ENCODE measurements around the gene PVR. TPM values are rescaled to one million over a fixed set of nuclear protein-coding genes. Genes with fewer than 3 reads are reported as not detected.
"Not testable (repeated sequence)": the region's sequence is repeated elsewhere in the genome, so short reads cannot be mapped to it uniquely, and the experiment has no call there.

Gene PVR
- total RNA-seq, 1 donor from 2014 or later = 40.7 TPM

- ATAC-seq = peak; percentile 71
- intact Hi-C loops (cut with micrococcal nuclease) = no loop called here
These were observed 27.9 kb upstream of the PVR start for GRCh38 chr19:44615863-44616247.

DNA sequence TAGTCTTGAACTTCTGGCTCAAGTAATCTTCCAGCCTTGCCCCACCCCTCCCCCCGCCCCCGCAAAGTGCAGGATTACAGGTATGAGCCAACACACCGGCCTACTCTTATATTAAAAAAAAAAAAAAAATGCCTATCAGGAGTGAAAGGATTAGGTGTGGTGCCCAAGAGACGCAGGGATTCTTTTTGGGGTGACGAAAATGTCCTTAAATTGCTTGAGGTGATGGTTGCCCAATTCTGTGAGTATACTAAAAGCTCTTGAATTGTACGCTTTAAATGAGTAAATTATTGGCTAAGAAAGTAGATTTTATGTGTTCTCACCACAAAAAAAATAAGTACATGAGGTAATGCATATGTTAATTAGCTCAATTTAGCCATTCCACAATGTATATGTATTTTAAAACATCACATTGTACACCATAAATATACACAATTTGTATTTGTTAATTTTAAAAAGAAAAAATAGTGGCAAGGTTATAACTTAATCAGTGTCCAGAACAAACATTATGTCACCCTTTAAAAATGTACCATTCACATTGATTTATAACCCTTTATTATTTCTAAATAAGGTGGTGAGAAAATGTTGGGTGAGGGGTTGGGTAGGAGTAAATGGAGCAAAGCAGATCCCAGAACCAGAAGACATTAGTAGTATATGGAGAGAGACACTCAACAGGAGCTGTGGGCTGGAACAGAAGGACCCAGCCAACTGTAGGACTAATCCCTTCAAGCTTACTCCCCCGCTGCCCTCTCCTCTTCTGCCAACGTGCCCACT lies 26.4 kb upstream of the PVR start:
- ATAC-seq (no peak), DNase-seq (no peak)
- intact Hi-C loops (cut with micrococcal nuclease) = no loop called here

More at GRCh38 chr19:44615863-44616247, 27.9 kb upstream of the PVR start:
- DNase-seq = no peak

DNA sequence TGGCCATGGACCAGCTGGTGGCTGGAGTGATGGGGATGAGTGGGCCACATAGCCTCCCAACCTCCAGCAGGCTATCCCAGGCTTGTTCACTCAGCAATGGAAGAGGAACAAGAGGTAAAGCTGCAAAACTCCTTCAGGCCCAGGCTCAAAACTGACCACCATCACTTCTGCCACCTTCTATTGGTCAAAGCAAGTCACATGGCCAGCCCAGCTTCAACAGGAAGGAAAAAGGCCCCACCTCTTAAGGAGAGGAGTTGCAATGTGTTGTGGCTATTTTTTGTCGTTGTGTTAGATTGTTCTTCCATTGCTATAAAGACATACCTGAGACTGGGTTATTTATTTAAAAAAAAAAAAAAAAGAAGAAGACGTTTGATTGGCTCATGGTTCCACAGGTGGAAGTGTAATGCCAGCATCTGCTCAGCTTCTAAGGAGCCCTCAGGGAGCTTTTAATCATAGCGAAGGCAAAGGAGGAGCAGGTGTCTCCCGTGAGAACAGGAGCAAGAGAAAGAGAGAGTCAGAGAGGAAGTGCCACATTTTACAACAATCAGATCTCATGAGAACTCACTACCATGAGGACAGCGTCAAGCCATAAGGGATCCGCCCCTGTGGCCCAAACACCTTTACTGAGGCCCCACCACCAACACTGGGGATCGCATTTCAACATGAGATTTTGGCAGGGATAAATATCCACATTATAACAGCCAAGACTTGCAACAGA lies 24.9 kb upstream of the PVR start:
- ATAC-seq = no peak
- no peak for DNase-seq
- intact Hi-C loops (cut with micrococcal nuclease) = no loop called here

- DNase-seq (no peak), ATAC-seq (no peak)
- intact Hi-C loops (cut with micrococcal nuclease) = no loop called here
These were observed 23.0 kb upstream of the PVR start for GRCh38 chr19:44620667-44621066.

DNA sequence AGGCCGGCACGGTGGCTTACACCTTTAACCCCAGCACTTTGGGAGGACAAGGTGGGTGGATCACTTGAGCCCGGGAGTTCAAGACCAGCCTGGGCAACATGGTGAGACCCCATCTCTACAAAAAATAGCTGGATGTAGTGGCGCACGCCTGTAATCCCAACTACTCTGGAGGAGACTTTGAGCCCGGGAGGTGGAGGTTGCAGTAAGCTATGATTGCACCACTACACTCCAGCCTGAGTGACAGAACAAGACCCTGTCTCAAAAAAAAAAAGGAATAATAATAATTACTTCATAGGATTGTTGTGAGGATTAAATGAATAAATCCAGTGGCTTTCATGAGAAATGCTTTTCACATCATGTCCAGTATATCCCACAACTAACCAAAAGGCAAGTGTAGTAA lies 22.3 kb upstream of the PVR start:
- intact Hi-C loops (cut with micrococcal nuclease) = no loop called here
- ATAC-seq (no peak), DNase-seq (no peak)

DNA sequence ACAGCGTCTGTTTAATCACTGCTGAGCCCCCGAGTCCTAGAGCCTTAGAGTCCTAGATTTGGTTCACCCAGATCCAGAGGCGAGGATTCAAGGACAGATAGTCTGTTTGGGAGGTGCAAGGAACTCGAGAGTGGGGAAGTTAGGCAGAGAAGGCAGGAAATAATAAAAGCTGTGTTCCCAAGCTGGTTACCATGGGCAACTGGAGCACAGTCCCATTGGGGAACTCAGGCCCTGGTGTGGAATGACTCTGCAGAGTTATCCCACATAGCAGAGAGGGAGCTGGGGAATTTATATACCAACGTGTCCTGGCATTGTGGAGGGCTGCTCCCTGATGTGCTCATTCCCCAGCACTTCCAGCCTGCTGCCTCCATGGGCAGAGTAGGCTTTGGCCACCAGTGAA lies 20.6 kb upstream of the PVR start:
- intact Hi-C loops (cut with micrococcal nuclease) = no loop called here
- DNase-seq (no peak), ATAC-seq (peak; percentile 57)

GRCh38 chr19:44623626-44624025 lies 20.1 kb upstream of the PVR start:
- no peak for ATAC-seq
- intact Hi-C loops (cut with micrococcal nuclease) = no loop called here
- no peak for DNase-seq

GRCh38 chr19:44624840-44625354 lies 18.8 kb upstream of the PVR start:
- intact Hi-C loops (cut with micrococcal nuclease) = no loop called here
- ATAC-seq (no peak), DNase-seq (no peak)

DNA sequence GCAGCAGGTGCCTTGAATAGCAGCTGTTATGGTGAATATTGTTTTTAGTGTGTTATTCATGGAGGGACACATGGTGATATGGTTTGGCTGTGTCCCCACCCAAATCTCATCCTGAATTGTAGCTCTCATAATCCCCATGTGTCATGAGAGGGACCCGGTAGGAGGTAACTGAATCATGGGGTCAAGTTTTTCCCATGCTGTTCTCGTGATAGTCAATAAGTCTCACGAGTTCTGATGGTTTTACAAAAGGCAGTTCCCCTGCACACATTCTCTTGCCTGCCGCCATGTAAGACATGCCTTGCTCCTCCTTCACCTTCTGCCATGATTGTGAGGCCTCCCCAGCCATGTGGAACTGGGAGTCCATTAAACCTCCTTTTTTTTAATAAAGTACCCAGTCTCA lies 18.1 kb upstream of the PVR start:
- ATAC-seq; intact Hi-C loops (cut with micrococcal nuclease); DNase-seq: not testable (repeated sequence)

DNA sequence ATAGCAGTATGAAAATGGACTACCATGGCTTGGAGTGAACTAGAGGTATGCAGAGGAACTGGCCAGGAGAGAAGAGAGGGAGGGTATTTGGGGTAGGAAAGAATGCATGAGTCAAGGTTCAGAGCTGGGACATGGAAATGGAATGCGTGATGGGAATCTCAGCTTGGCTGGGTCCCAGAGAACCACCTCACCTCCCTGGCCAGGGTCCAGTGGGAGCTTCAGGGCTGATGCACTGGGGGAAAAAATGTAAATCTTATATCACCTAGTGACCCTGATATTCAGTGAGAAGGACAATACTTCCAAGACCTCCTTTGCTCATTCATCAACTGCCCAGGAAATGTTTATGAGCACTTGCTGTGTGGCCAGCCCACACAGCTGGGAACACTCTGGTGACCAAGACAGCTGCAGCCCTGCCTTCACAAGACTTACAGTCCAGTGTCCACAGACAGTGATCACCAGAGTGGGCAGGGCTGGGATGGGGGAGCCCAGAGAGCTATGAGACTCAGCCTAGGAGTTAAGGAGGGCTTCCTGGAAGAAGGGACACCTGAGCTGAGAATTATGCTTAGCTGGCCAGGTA lies 17.6 kb upstream of the PVR start:
- ATAC-seq = peak; percentile 42
- intact Hi-C loops (cut with micrococcal nuclease) = no loop called here
- DNase-seq = no peak

GRCh38 chr19:44627631-44628030 lies 16.1 kb upstream of the PVR start:
- ATAC-seq (no peak), DNase-seq (no peak)
- intact Hi-C loops (cut with micrococcal nuclease) = no loop called here

DNA sequence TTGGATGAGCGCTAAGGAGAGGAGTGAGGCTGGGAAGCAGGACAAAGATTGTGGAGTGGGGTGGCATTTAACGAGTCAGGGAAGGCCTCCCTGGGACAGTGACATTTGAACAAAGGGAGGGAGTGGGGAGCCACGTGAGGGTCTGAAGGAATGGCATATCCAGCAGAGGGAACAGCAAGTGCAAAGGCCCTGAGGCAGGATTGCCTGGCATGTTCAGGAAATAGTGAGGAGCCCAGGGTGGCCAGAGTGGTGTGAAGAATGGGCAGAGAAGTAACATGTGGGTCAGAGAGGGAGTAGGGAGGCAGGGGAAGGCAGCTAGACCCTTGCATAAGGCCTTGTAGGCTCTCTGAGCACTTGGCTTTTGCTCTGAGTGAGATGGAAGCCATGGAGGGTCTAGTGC lies 14.9 kb upstream of the PVR start:
- intact Hi-C loops (cut with micrococcal nuclease) = no loop called here
- DNase-seq = no peak
- ATAC-seq = no peak

DNA sequence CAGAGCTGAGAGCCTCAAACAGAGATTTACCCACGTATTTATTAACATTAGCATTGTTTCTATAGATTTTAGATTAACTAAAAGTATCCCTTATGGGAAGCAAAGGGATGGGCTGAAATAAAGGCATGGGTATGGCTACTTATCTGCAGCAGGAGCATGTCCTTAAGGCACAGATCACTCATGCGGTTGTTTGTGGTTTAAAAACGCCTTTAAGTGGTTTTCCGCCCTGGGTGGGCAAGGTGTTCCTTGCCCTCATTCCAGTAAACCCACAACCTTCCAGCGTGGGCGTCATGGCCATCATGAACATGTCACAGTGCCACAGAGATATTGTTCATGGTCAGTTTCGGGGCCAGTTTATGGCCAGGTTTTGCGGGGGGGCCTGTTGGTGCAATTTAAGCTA lies 12.1 kb upstream of the PVR start:
- intact Hi-C loops (cut with micrococcal nuclease); DNase-seq; ATAC-seq: not testable (repeated sequence)

DNA sequence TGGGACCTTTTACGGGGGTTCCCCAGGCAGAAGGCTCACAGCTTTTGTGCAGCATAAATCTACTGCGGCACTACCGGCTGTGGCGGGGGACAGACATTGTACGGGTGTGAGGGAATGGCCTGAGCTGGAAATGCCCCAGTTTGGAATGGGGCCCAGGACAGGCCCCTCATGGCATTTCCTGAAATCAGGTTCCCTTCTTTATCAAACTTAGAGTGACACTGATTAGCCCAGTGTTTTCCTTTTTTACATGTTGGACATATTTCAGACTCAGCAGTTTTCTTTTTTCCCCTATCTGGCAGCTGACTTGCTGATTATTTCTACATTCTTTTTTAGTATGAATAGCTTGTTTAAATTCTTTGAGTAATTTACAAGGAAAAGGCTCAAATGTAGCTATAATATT lies 9.7 kb upstream of the PVR start:
- intact Hi-C loops (cut with micrococcal nuclease); ATAC-seq; DNase-seq: not testable (repeated sequence)

DNA sequence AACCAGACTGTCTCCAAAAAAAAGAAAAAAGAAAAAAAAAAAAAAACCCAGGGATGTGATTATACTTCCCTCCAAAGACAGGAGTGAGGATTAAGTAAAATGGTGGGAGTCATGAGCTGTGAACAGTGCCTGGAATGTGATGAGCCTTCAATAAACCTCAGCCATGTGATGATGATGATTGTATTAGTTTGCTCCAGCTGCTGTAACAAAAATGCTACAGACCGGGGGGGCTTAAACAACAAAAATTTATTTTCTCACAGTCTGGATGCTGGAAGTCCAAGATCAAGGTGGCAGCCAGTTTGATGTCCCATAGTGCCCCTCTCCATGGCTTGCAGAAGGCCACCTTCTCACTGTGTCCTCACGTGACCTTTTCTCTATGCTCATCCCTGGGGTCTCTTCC lies 8.9 kb upstream of the PVR start:
- no peak for ATAC-seq
- no peak for DNase-seq
- intact Hi-C loops (cut with micrococcal nuclease) = no loop called here

GRCh38 chr19:44635581-44636438 lies 7.9 kb upstream of the PVR start:
- intact Hi-C loops (cut with micrococcal nuclease) = no loop called here
- ATAC-seq = peak; percentile 59
- DNase-seq = no peak

DNA sequence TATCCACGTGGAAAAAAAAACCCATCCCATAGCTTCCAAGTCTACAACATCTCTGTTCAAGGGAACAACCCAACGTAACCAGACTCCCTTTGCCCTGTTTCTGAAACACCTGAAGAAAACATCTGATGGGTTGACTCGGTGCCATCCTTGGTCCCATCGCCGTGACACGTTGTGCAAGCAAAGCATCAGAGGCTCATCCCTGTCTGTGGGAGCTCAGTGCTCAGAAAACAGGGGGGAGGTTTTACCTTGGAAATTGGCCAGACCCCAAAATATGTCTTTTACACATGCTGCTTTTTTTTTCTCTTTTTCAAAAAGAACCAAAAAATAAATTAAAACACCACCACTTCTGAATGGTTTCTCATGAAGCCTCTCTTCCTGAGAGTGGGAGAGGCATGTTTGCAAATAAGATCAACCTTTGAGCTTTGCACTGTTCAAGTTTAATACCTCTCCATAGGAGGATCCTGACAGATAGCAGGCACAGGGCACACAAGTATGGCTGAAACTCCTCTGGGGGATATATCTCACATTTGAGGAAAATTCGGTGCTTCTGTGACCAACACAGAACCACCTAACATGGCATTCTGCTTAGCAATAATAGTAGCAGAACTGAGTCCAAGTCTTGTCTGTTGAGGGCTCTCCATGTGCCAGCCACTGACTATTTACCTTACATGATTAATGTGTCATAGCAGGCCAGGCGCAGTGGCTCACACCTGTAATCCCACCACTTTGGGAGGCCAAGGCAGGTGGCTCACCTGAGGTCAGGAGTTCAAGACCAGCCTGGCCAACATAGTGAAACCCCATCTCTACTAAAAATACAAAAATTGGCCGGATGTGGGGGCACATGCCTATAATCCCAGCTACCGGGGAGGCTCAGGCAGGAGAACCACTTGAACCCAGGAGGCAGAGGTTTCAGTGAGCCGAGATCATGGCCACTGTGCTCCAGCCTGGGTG lies 7.0 kb upstream of the PVR start:
- intact Hi-C loops (cut with micrococcal nuclease) = no loop called here
- DNase-seq (no peak), ATAC-seq (no peak)

- intact Hi-C loops (cut with micrococcal nuclease) = no loop called here
- DNase-seq (no peak), ATAC-seq (no peak)
These were observed 6.3 kb upstream of the PVR start for GRCh38 chr19:44637390-44637764.
